HepG2 (cell line): ENCODE measurements around the gene LRSAM1. TPM values are rescaled to one million over a fixed set of nuclear protein-coding genes. Genes with fewer than 3 reads are reported as not detected.

Experiments
- ATAC-seq: fragments of 200-7000 bp; cut with Tn5 transposase; 3 replicates; pipeline ENCODE4 v1.9.1; 2020; ENCODE audit warnings: mild to moderate bottlenecking, moderate library complexity
- BruUV-seq: library from RNA; stranded (reverse); fragments of 400-500 nt; replicated peaks from 2 replicates; lab custom pipeline; 2021; lab: Mats Ljungman, UMichigan
- CTCF ChIA-PET: fragments of 300-600 bp; formaldehyde crosslinking; extraction: SDS; loops from one replicate; lab custom pipeline; 2021; ENCODE audit warnings: low total read pairs, inconsistent platforms, low intra/inter-chr PET ratio; lab: Yijun Ruan, JAX
- POLR2A ChIA-PET: fragments of 350-600 bp; sonication (Branson Sonifier 250); formaldehyde crosslinking; loops from one replicate; lab custom pipeline; 2020; ENCODE audit warnings: antibody characterized with exemption, inconsistent platforms; lab: Yijun Ruan, JAX
- DNase-seq: peaks from one replicate; pipeline ENCODE4 v3.0.0-alpha.2; 2015; ENCODE audit warnings: low spot score
- FAIRE-seq: peaks from 3 replicates; lab custom pipeline; 2011; peaks lifted over from hg19 to GRCh38; lab: Jason Lieb, UNC
- H2AFZ ChIP-seq: one replicate; pipeline ENCODE4 v1.6.1; 2011; ENCODE audit warnings: low read length, inconsistent platforms
- H3K27ac ChIP-seq: fragments of 300-600 bp; 3 replicates; pipeline ENCODE4 v1.8.0; 2011; ENCODE audit warnings: mixed run types, mild to moderate bottlenecking, mixed read lengths, low read length, inconsistent platforms; ENCODE audit not compliant: insufficient read depth; ENCODE audit errors: extremely low read length
- H3K27me3 ChIP-seq, 2 experiments: fragments of 200-600 bp in 1 of 2; 2 replicates in 1 of 2; 3 replicates in 1 of 2; pipeline versions ENCODE4 v1.6.0 to v1.8.0; 2011; ENCODE audit warnings: low read length in 2 of 2, mild to moderate bottlenecking in 2 of 2, moderate library complexity in 2 of 2, inconsistent platforms in 1 of 2; ENCODE audit not compliant: insufficient read depth in 2 of 2, control insufficient read depth in 1 of 2
- H3K36me3 ChIP-seq, 2 experiments: fragments of 200-600 bp in 1 of 2; replicated peaks in 1 of 2; 2 replicates in 1 of 2; 3 replicates in 1 of 2; pipeline versions ENCODE4 v1.5.1 to v1.8.0; 2011; ENCODE audit warnings: low read length in 2 of 2, inconsistent platforms in 1 of 2; ENCODE audit not compliant: insufficient read depth in 2 of 2, control insufficient read depth in 1 of 2
- H3K4me1 ChIP-seq: 2 replicates; pipeline ENCODE4 v1.5.1; 2012; ENCODE audit warnings: low read length, inconsistent platforms; ENCODE audit not compliant: insufficient read depth
- H3K4me2 ChIP-seq: 2 replicates; pipeline ENCODE4 v1.6.0; 2011; ENCODE audit warnings: low read depth, low read length, inconsistent platforms
- H3K4me3 ChIP-seq, 3 experiments: fragments of 200-600 bp in 1 of 3; sonication (generic), shearing (Covaris generic) in 1 of 3; replicated peaks in 1 of 3; 2 replicates each; pipeline ENCODE4 v1.5.1; 2011 to 2016; ENCODE audit warnings: low read length in 3 of 3, inconsistent platforms in 2 of 3, low read depth in 2 of 3, mild to moderate bottlenecking in 2 of 3, control low read depth in 1 of 3, mixed read lengths in 1 of 3; ENCODE audit not compliant: insufficient read depth in 1 of 3
- H3K79me2 ChIP-seq: one replicate; pipeline ENCODE4 v1.6.1; 2011; ENCODE audit warnings: low read length, inconsistent platforms; ENCODE audit not compliant: insufficient read depth
- H3K9ac ChIP-seq: 2 replicates; pipeline ENCODE4 v1.6.0; 2011; ENCODE audit warnings: mild to moderate bottlenecking, low read depth, low read length, inconsistent platforms; ENCODE audit not compliant: insufficient read depth
- H3K9me3 ChIP-seq: 2 replicates; pipeline ENCODE4 v1.5.1; 2012; ENCODE audit warnings: mild to moderate bottlenecking, low read length
- H4K20me1 ChIP-seq: 2 replicates; pipeline ENCODE4 v1.6.0; 2011; ENCODE audit warnings: inconsistent platforms, mild to moderate bottlenecking, low read length, moderate library complexity; ENCODE audit not compliant: insufficient read depth
- CREM ChIP-seq, 2 experiments: sonication (generic) in 1 of 2; formaldehyde crosslinking in 1 of 2; IDR thresholded peaks; 2 replicates each; pipeline versions ENCODE4 v1.4.0 to v1.6.1; 2016 to 2020; ENCODE audit warnings: antibody characterized with exemption in 1 of 2, mild to moderate bottlenecking in 1 of 2, missing genetic modification reagents in 1 of 2
- JDP2 ChIP-seq: sonication (generic); formaldehyde crosslinking; IDR thresholded peaks from 2 replicates; pipeline ENCODE4 v1.8.1; 2022; ENCODE audit warnings: missing genetic modification reagents, borderline replicate concordance
- POLR2AphosphoS2 ChIP-seq: IDR thresholded peaks from 2 replicates; pipeline ENCODE4 v1.6.1; 2011; ENCODE audit warnings: low read depth, low read length, improper control_type of control experiment
- POLR2G ChIP-seq: fragments of 200-400 bp; formaldehyde crosslinking; IDR thresholded peaks from 2 replicates; pipeline ENCODE4 v1.6.1; 2018; ENCODE audit warnings: mild to moderate bottlenecking, low read depth, low read length, moderate library complexity
- RBM22 ChIP-seq: fragments of 200-400 bp; formaldehyde crosslinking; optimal IDR thresholded peaks from 2 replicates; pipeline ENCODE3; 2017; ENCODE audit warnings: mild to moderate bottlenecking, low read length, moderate library complexity
- TARDBP ChIP-seq: sonication (generic); formaldehyde crosslinking; IDR thresholded peaks from 2 replicates; pipeline ENCODE4 v1.8.0; 2022; ENCODE audit warnings: mild to moderate bottlenecking, missing genetic modification reagents
- ZNF569 ChIP-seq: sonication (generic); formaldehyde crosslinking; IDR thresholded peaks from 2 replicates; pipeline ENCODE4 v1.5.0; 2020; ENCODE audit warnings: mild to moderate bottlenecking, missing genetic modification reagents, moderate library complexity, borderline replicate concordance
- ZNF710 ChIP-seq: sonication (generic); formaldehyde crosslinking; IDR thresholded peaks from 2 replicates; pipeline ENCODE4 v1.5.0; 2020; ENCODE audit warnings: mild to moderate bottlenecking, missing genetic modification reagents, borderline replicate concordance
- ZSCAN31 ChIP-seq: sonication (generic); formaldehyde crosslinking; IDR thresholded peaks from 2 replicates; pipeline ENCODE4 v1.5.0; 2020; ENCODE audit warnings: low read depth, mild to moderate bottlenecking, missing genetic modification reagents
- WGBS: methylation state at CpG from one replicate; pipeline ENCODE4 v1.1.6; 2017; ENCODE audit warnings: low lambda C conversion rate; 5-methylcytosine and 5-hydroxymethylcytosine counted together
- in situ Hi-C: cut with HindIII; loops from 2 replicates; pipeline ENCODE4 v1.10.0; 2017; ENCODE audit warnings: low pct_unique_long_range_greater_than_20kb; ENCODE audit not compliant: extremely low pct_ligation_motif_present
- intact Hi-C: fragments of 100-400 bp; cut with micrococcal nuclease; formaldehyde crosslinking; loops from one replicate; pipeline ENCODE4 v1.10.0; 2022; ENCODE audit not compliant: unreplicated experiment
- polyA plus RNA-seq, 8 experiments: library from polyadenylated mRNA; depleted of rRNA in 3 of 8; stranded (reverse) in 7 of 8; unstranded in 1 of 8; fragments of >200 nt; fragmentation: Illumina TruSeq in 4 of 8; extraction: Trizol in 4 of 8; gene quantifications; 2 replicates each; pipeline versions ENCODE4 v1.2.1 to v1.2.3, GENCODE V29; 2011 to 2016; ENCODE audit warnings: low read depth in 4 of 8, missing spikeins in 1 of 8, mixed read lengths in 1 of 8; ENCODE audit not compliant: insufficient read depth in 1 of 8
- total RNA-seq, 5 experiments: library from RNA; depleted of rRNA; stranded (reverse); fragments of >200 nt; fragmentation: Illumina TruSeq; extraction: Trizol; gene quantifications; 2 replicates each; pipeline ENCODE4 v1.2.3, GENCODE V29; 2016; ENCODE audit warnings: low read depth in 1 of 5
- TF ChIP-seq, protein P1 (sequence below): IDR thresholded peaks from 2 replicates; pipeline ENCODE4 v1.6.1; 2016; ENCODE audit warnings: mild to moderate bottlenecking
- TF ChIP-seq, protein P2 (sequence below): sonication (generic); formaldehyde crosslinking; IDR thresholded peaks from 2 replicates; pipeline ENCODE4 v1.5.1; 2020; ENCODE audit warnings: mild to moderate bottlenecking, missing genetic modification reagents, moderate library complexity
- TF ChIP-seq, protein P3 (sequence below): sonication (generic); formaldehyde crosslinking; IDR thresholded peaks from 2 replicates; pipeline ENCODE4 v1.5.0; 2020; ENCODE audit warnings: mild to moderate bottlenecking, missing genetic modification reagents, moderate library complexity

Gene LRSAM1
- total and polyA plus RNA-seq, 2 of the 13 experiments (the other 11 are each of a cell fraction or from before 2014, with no cell fraction given): 8.7 to 10.2 TPM

DNA sequence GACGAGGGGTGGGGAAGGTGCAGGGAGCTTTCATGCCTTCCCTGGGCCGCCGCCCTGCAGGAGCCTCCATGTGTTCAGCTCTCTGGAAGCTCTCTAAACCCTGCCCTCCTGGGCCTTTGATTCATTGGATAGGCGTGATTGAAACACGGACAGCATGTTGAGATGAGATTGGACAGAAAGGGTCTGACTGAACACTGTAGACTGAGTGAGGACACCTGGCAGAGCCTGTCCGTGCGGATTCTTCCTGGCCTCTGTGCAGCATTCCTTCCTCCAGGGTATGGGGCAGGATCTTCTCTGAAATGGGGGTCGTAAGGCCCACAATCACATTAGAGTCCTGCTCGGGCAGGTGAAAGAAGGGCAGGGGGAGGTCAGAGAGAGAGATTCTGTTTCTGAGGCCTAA is 12.9 kb upstream of the LRSAM1 start (continued):
- TF ChIP-seq, protein P1, sequence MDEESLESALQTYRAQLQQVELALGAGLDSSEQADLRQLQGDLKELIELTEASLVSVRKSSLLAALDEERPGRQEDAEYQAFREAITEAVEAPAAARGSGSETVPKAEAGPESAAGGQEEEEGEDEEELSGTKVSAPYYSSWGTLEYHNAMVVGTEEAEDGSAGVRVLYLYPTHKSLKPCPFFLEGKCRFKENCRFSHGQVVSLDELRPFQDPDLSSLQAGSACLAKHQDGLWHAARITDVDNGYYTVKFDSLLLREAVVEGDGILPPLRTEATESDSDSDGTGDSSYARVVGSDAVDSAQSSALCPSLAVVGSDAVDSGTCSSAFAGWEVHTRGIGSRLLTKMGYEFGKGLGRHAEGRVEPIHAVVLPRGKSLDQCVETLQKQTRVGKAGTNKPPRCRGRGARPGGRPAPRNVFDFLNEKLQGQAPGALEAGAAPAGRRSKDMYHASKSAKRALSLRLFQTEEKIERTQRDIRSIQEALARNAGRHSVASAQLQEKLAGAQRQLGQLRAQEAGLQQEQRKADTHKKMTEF (CRISPR knock-in tag): no peak
- no peak for TF ChIP-seq CREM (IDR thresholded peaks at IDR 0.05)
- no peak for TF ChIP-seq CREM (CRISPR knock-in tag; IDR thresholded peaks at IDR 0.05)
- no peak for TF ChIP-seq ZSCAN31 (CRISPR knock-in tag)
- TF ChIP-seq, protein P2, sequence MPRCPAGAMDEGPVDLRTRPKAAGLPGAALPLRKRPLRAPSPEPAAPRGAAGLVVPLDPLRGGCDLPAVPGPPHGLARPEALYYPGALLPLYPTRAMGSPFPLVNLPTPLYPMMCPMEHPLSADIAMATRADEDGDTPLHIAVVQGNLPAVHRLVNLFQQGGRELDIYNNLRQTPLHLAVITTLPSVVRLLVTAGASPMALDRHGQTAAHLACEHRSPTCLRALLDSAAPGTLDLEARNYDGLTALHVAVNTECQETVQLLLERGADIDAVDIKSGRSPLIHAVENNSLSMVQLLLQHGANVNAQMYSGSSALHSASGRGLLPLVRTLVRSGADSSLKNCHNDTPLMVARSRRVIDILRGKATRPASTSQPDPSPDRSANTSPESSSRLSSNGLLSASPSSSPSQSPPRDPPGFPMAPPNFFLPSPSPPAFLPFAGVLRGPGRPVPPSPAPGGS (CRISPR knock-in tag): no peak

- ATAC-seq (peak; percentile 14), FAIRE-seq (no peak), DNase-seq (no peak)
- peaks cover 29% of the 10 kb centered on the region for H4K20me1 ChIP-seq
- no peak overlapping the region for H3K27ac ChIP-seq
- no peak overlapping the region for H3K4me2 ChIP-seq
- no peaks in the 10 kb centered on the region for H3K27me3 ChIP-seq
- peaks cover 15% of the 10 kb centered on the region for H3K79me2 ChIP-seq
- TF ChIP-seq POLR2G (peak; percentile 7; the same call in 1 of the 2 replicates), ZNF569 (no peak), POLR2AphosphoS2 (peak; percentile 18; the same call in 1 of the 2 replicates), ZNF710 (CRISPR knock-in tag) (no peak), JDP2 (CRISPR knock-in tag) (no peak), RBM22 (peak; percentile 75), TARDBP (CRISPR knock-in tag) (no peak)
- TF ChIP-seq, protein P3, sequence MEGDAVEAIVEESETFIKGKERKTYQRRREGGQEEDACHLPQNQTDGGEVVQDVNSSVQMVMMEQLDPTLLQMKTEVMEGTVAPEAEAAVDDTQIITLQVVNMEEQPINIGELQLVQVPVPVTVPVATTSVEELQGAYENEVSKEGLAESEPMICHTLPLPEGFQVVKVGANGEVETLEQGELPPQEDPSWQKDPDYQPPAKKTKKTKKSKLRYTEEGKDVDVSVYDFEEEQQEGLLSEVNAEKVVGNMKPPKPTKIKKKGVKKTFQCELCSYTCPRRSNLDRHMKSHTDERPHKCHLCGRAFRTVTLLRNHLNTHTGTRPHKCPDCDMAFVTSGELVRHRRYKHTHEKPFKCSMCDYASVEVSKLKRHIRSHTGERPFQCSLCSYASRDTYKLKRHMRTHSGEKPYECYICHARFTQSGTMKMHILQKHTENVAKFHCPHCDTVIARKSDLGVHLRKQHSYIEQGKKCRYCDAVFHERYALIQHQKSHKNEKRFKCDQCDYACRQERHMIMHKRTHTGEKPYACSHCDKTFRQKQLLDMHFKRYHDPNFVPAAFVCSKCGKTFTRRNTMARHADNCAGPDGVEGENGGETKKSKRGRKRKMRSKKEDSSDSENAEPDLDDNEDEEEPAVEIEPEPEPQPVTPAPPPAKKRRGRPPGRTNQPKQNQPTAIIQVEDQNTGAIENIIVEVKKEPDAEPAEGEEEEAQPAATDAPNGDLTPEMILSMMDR (CRISPR knock-in tag): no peak
- POLR2A ChIA-PET: interaction anchor here (0.6 to 1.5 kb wide), 3 partner anchors 8 to 220 kb away, joined by 3 to 4 read pairs (median 4); partner anchors contain the start of gene ZNF79
- CTCF ChIA-PET: no interaction called here
- in situ Hi-C loops: no loop called here
- H3K36me3 ChIP-seq: peaks cover 19 to 79% of the 10 kb centered on the region in 2 experiments
- BruUV-seq: no TSS peak
- H3K4me3 ChIP-seq: no peak overlapping the region
- intact Hi-C loops: no loop called here
- no peak overlapping the region for H2AFZ ChIP-seq
- no peaks in the 10 kb centered on the region for H3K9me3 ChIP-seq
- H3K9ac ChIP-seq: no peak overlapping the region
- H3K4me1 ChIP-seq: peaks cover 14% of the 10 kb centered on the region
- 95% methylated on average over 15 of the region's 17 CpGs for WGBS
Observed at GRCh38 chr9:127444283-127444920, 6.9 kb upstream of the LRSAM1 start.
